HepG2 (cell line): Measurements from ENCODE around the gene MMUT. TPM values are rescaled to one million over a fixed set of nuclear protein-coding genes. Genes with fewer than 3 reads are reported as not detected.
A peak's percentile ranks its signal among the peaks of the same experiment; 100 is the strongest.

ENCODE experiments used
- ATF3 ChIP-seq: sonication (generic); formaldehyde crosslinking; IDR thresholded peaks from 2 replicates; pipeline ENCODE4 v1.4.0; 2020; ENCODE audit warnings: missing genetic modification reagents
- GRHL1 ChIP-seq: sonication (generic); formaldehyde crosslinking; conservative IDR thresholded peaks from 2 replicates; pipeline ENCODE4 v1.8.0; 2022; ENCODE audit warnings: missing genetic modification reagents
- IKZF1 ChIP-seq: fragments of 450-650 bp; IDR thresholded peaks from 2 replicates; pipeline ENCODE4 v1.7.1; 2016
- LCORL ChIP-seq, 2 experiments: fragments of 450-650 bp in 1 of 2; sonication (generic) in 1 of 2; formaldehyde crosslinking in 1 of 2; IDR thresholded peaks; 2 replicates each; pipeline versions ENCODE4 v1.5.0 to v1.6.1; 2017 to 2020; ENCODE audit warnings: antibody characterized with exemption in 1 of 2, missing genetic modification reagents in 1 of 2
- MED13 ChIP-seq: sonication (generic); formaldehyde crosslinking; IDR thresholded peaks from 2 replicates; pipeline ENCODE4 v1.5.0; 2020; ENCODE audit warnings: missing genetic modification reagents
- NFE2L2 ChIP-seq: fragments of 150-350 bp; IDR thresholded peaks from 2 replicates; pipeline ENCODE4 v1.6.1; 2014; ENCODE audit warnings: low read length
- NFIC ChIP-seq: IDR thresholded peaks from 2 replicates; pipeline ENCODE4 v1.6.1; 2012; ENCODE audit warnings: mild to moderate bottlenecking, low read length, inconsistent platforms
- RFXAP ChIP-seq: sonication (generic); formaldehyde crosslinking; IDR thresholded peaks from 2 replicates; pipeline ENCODE4 v1.4.0; 2020; ENCODE audit warnings: missing genetic modification reagents, borderline replicate concordance
- U2AF2 ChIP-seq: fragments of 200-400 bp; formaldehyde crosslinking; IDR thresholded peaks from 2 replicates; pipeline ENCODE4 v1.6.1; 2017; ENCODE audit warnings: low read depth, mild to moderate bottlenecking, low read length
- ZFP1 ChIP-seq: IDR thresholded peaks from 2 replicates; pipeline ENCODE4 v1.6.1; 2016
- ZHX1 ChIP-seq: sonication (generic); formaldehyde crosslinking; IDR thresholded peaks from 2 replicates; pipeline ENCODE4 v1.8.1; 2022; ENCODE audit warnings: low read depth, mild to moderate bottlenecking, missing genetic modification reagents
- ZKSCAN8 ChIP-seq: IDR thresholded peaks from 2 replicates; pipeline ENCODE4 v1.6.1; 2016; ENCODE audit warnings: borderline replicate concordance, missing genetic modification reagents, missing compliant biosample characterization
- ZNF318 ChIP-seq: sonication (generic); formaldehyde crosslinking; IDR thresholded peaks from 2 replicates; pipeline ENCODE4 v1.4.0; 2020; ENCODE audit warnings: mild to moderate bottlenecking, missing genetic modification reagents
- ZNF773 ChIP-seq: sonication (generic); formaldehyde crosslinking; IDR thresholded peaks from 2 replicates; pipeline ENCODE4 v1.4.0; 2020; ENCODE audit warnings: missing genetic modification reagents, borderline replicate concordance
- ZSCAN21 ChIP-seq: sonication (generic); formaldehyde crosslinking; IDR thresholded peaks from 2 replicates; pipeline ENCODE4 v1.8.0; 2022; ENCODE audit warnings: mild to moderate bottlenecking, missing genetic modification reagents, moderate library complexity, borderline replicate concordance
- polyA plus RNA-seq, 8 experiments: library from polyadenylated mRNA; depleted of rRNA in 3 of 8; stranded (reverse) in 7 of 8; unstranded in 1 of 8; fragments of >200 nt; fragmentation: Illumina TruSeq in 4 of 8; extraction: Trizol in 4 of 8; gene quantifications; 2 replicates each; pipeline versions ENCODE4 v1.2.1 to v1.2.3, GENCODE V29; 2011 to 2016; ENCODE audit warnings: low read depth in 4 of 8, missing spikeins in 1 of 8, mixed read lengths in 1 of 8; ENCODE audit not compliant: insufficient read depth in 1 of 8
- total RNA-seq, 5 experiments: library from RNA; depleted of rRNA; stranded (reverse); fragments of >200 nt; fragmentation: Illumina TruSeq; extraction: Trizol; gene quantifications; 2 replicates each; pipeline ENCODE4 v1.2.3, GENCODE V29; 2016; ENCODE audit warnings: low read depth in 1 of 5

The MMUT gene
- total and polyA plus RNA-seq, 2 of the 13 experiments (the other 11 are each of a cell fraction or from before 2014, with no cell fraction given), result 16.1 to 20.5 TPM

- TF ChIP-seq ZNF318 (CRISPR knock-in tag), result 0 out of 2 replicates have a peak, but pooled peaks have one; percentile 87
- TF ChIP-seq NFE2L2, result no peak
- no peak for TF ChIP-seq ATF3
- 0 out of 2 replicates have a peak, but pooled peaks have one; percentile 45 for TF ChIP-seq ZHX1 (CRISPR knock-in tag)
- TF ChIP-seq ZKSCAN8, result no peak; the same call in 1 of the 2 replicates
- no peak for TF ChIP-seq IKZF1
- TF ChIP-seq ZFP1 (CRISPR knock-in tag), result no peak
- TF ChIP-seq RFXAP (CRISPR knock-in tag), result peak; percentile 94; the same call in 1 of the 2 replicates
- peak; percentile 64; the same call in 1 of the 2 replicates for TF ChIP-seq ZSCAN21 (CRISPR knock-in tag)
- no peak for TF ChIP-seq LCORL (IDR thresholded peaks at IDR 0.05)
- no peak; the same call in 1 of the 2 replicates for TF ChIP-seq LCORL (CRISPR knock-in tag; IDR thresholded peaks at IDR 0.05)
- TF ChIP-seq U2AF2, result no peak
- no peak for TF ChIP-seq GRHL1 (CRISPR knock-in tag)
- no peak for TF ChIP-seq NFIC
- TF ChIP-seq MED13 (CRISPR knock-in tag), result peak; percentile 27; the same call in 1 of the 2 replicates
- TF ChIP-seq ZNF773 (CRISPR knock-in tag), result no peak
Observed at GRCh38 chr6:49462927-49463611, at the start of gene MMUT, which contains the start of gene CENPQ (continued).
